ENCODE data around the gene BNC2.

The BNC2 gene

DNA sequence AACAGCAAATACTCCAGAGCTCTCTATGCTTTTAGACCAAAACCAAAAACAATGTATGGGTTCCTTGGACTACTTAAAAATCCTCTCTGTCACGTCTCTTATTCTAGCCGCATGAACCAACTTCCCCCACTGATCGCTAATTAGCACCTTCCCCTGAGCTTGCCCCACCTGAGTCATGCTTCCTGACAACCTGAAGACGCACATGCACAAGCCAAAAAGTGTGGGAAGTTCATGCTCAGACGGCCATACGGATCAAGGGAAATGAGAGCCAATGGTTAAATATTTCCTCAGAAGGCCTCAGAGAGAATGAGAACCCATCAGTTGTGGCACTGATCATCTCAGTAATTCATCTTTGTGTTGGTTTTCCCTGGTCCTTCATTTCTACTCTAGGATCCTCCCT is 199.7 kb downstream of the BNC2 start:
- ChIA-PET CTCF (no interaction called here), POLR2A (no interaction called here)
- no peak for TF ChIP-seq FOXM1 (IDR thresholded peaks at IDR 0.05; ENCODE audit: borderline replicate concordance)
- no peak for TF ChIP-seq TARDBP (IDR thresholded peaks at IDR 0.05)
- no peak for TF ChIP-seq SP1 (IDR thresholded peaks at IDR 0.05)
- TF ChIP-seq FOXK2 (IDR thresholded peaks at IDR 0.05), result no peak
- no peak for TF ChIP-seq HDGF (IDR thresholded peaks at IDR 0.05; ENCODE audit: borderline replicate concordance)
- no peak for TF ChIP-seq LEF1 (IDR thresholded peaks at IDR 0.05; ENCODE audit: borderline replicate concordance)
- no peak for TF ChIP-seq BHLHE40 (IDR thresholded peaks at IDR 0.05; ENCODE audit: borderline replicate concordance)
- TF ChIP-seq L3MBTL2 (conservative IDR thresholded peaks at IDR 0.05), result no peak
- TF ChIP-seq ELF4 (IDR thresholded peaks at IDR 0.05), result no peak
- TF ChIP-seq CTBP1 (IDR thresholded peaks at IDR 0.05; ENCODE audit: borderline replicate concordance), result no peak
- no peak for TF ChIP-seq SUZ12 (IDR thresholded peaks at IDR 0.05)
- no peak for TF ChIP-seq ZNF384 (IDR thresholded peaks at IDR 0.05)
- no peak for TF ChIP-seq ARNT (IDR thresholded peaks at IDR 0.05)
- TF ChIP-seq NFRKB (IDR thresholded peaks at IDR 0.05), result no peak
- no peak for TF ChIP-seq FOXA1 (IDR thresholded peaks at IDR 0.05)
- TF ChIP-seq, protein P1, sequence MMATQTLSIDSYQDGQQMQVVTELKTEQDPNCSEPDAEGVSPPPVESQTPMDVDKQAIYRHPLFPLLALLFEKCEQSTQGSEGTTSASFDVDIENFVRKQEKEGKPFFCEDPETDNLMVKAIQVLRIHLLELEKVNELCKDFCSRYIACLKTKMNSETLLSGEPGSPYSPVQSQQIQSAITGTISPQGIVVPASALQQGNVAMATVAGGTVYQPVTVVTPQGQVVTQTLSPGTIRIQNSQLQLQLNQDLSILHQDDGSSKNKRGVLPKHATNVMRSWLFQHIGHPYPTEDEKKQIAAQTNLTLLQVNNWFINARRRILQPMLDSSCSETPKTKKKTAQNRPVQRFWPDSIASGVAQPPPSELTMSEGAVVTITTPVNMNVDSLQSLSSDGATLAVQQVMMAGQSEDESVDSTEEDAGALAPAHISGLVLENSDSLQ (IDR thresholded peaks at IDR 0.05), result no peak
- no peak for DNase-seq (ENCODE audit: extremely low spot score)

DNA sequence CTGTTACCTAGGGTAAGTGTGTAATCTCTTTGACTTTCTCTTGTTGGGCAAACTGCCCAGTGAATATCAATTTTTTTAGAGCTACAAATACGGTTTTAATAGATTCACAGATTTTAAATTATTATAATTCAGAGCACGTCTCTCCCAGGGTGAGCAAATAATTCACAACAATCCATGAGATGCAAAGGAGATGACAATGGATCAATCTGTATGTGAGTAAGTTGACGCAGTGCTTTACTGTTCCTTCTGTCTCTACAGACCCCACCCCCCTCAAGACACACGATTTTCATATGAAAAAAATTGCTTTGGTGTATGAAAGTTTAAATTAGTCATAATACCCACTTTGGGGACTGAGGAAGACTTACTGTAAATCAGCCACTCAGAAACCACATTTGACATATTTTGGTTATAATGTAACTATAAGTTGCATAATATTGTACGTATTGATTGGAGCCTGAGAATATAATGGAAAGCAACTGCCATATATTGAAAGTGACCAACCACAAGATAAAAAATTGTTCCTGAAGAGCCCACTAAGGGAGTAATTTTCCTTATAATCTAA is 201.7 kb downstream of the BNC2 start:
- ChIA-PET POLR2A (no interaction called here), CTCF (no interaction called here)
- no peak for TF ChIP-seq FOXM1 (IDR thresholded peaks at IDR 0.05; ENCODE audit: borderline replicate concordance)
- DNase-seq (ENCODE audit: extremely low spot score), result no peak

- ChIA-PET POLR2A (no interaction called here), CTCF (no interaction called here)
- no peak for DNase-seq (ENCODE audit: extremely low spot score)
- TF ChIP-seq ARNT (IDR thresholded peaks at IDR 0.05) (no peak), FOXA1 (IDR thresholded peaks at IDR 0.05) (no peak), NFRKB (IDR thresholded peaks at IDR 0.05) (no peak), FOXK2 (IDR thresholded peaks at IDR 0.05) (no peak), FOXM1 (IDR thresholded peaks at IDR 0.05; ENCODE audit: borderline replicate concordance) (no peak), TARDBP (IDR thresholded peaks at IDR 0.05) (no peak), LEF1 (IDR thresholded peaks at IDR 0.05; ENCODE audit: borderline replicate concordance) (no peak), BHLHE40 (IDR thresholded peaks at IDR 0.05; ENCODE audit: borderline replicate concordance) (no peak), ZNF384 (IDR thresholded peaks at IDR 0.05) (no peak), HDGF (IDR thresholded peaks at IDR 0.05; ENCODE audit: borderline replicate concordance) (no peak), L3MBTL2 (conservative IDR thresholded peaks at IDR 0.05) (no peak), CTBP1 (IDR thresholded peaks at IDR 0.05; ENCODE audit: borderline replicate concordance) (no peak), ELF4 (IDR thresholded peaks at IDR 0.05) (no peak), SP1 (IDR thresholded peaks at IDR 0.05) (no peak)
- TF ChIP-seq, protein P1 (IDR thresholded peaks at IDR 0.05), result no peak
Measured at GRCh38 chr9:16664211-16664610, 206.3 kb downstream of the BNC2 start.

- no peak for DNase-seq (ENCODE audit: extremely low spot score)
- POLR2A ChIA-PET, result no interaction called here
- CTCF ChIA-PET, result no interaction called here
- TF ChIP-seq TARDBP (IDR thresholded peaks at IDR 0.05) (no peak), SP1 (IDR thresholded peaks at IDR 0.05) (no peak), ELF4 (IDR thresholded peaks at IDR 0.05) (no peak), L3MBTL2 (conservative IDR thresholded peaks at IDR 0.05) (no peak)
Measured at GRCh38 chr9:16661816-16662215, 208.7 kb downstream of the BNC2 start.

GRCh38 chr9:16659096-16659495 is 211.4 kb downstream of the BNC2 start:
- CTCF ChIA-PET, result no interaction called here
- POLR2A ChIA-PET, result no interaction called here
- TF ChIP-seq ARNT (IDR thresholded peaks at IDR 0.05) (no peak), FOXA1 (IDR thresholded peaks at IDR 0.05) (no peak), SUZ12 (IDR thresholded peaks at IDR 0.05) (no peak), SP1 (IDR thresholded peaks at IDR 0.05) (no peak), NFRKB (IDR thresholded peaks at IDR 0.05) (no peak), ZNF384 (IDR thresholded peaks at IDR 0.05) (no peak)
- TF ChIP-seq, protein P1 (IDR thresholded peaks at IDR 0.05), result no peak
- no peak for DNase-seq (ENCODE audit: extremely low spot score)

DNA sequence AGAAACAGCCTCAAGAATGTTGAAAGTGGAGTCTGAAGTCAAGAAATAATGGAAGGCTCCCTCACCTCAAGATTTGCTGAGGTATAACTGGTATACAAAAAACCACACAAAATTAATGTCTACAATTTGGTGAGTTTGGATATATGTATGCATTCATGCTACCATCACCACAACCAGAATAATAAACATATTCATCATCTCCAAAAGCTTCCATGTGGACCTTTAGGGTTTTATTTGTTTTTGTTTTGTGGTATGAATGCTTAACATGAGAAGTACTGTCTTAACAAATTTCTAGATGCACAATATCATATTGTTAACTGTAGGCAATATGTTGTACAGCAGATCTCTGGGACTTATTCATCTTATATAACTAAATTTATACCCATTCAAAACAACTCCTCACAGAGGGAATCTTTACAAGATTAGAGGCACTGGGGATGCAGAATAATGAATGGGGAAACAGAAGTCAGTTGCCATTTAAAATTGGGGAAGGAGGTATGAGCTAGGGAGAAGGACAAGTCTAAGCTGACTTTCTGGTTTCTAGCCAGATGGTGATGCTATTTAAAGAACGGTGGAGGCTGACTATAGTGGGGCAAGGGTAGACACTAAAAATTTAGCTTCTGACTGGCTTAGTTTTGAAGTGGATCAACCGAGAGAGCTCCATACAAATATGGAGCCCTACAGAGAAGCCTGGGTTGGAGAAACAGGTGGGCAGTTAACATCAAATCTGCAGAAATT is 213.9 kb downstream of the BNC2 start:
- ChIA-PET POLR2A (no interaction called here), CTCF (no interaction called here)
- DNase-seq (ENCODE audit: extremely low spot score), result no peak
- TF ChIP-seq FOXA1 (IDR thresholded peaks at IDR 0.05) (no peak), CTBP1 (IDR thresholded peaks at IDR 0.05; ENCODE audit: borderline replicate concordance) (no peak), TARDBP (IDR thresholded peaks at IDR 0.05) (no peak), ZNF384 (IDR thresholded peaks at IDR 0.05) (no peak), ELF4 (IDR thresholded peaks at IDR 0.05) (no peak), LEF1 (IDR thresholded peaks at IDR 0.05; ENCODE audit: borderline replicate concordance) (no peak), FOXM1 (IDR thresholded peaks at IDR 0.05; ENCODE audit: borderline replicate concordance) (no peak), FOXK2 (IDR thresholded peaks at IDR 0.05) (no peak), SUZ12 (IDR thresholded peaks at IDR 0.05) (no peak), SP1 (IDR thresholded peaks at IDR 0.05) (no peak), HDGF (IDR thresholded peaks at IDR 0.05; ENCODE audit: borderline replicate concordance) (no peak), ARNT (IDR thresholded peaks at IDR 0.05) (no peak), BHLHE40 (IDR thresholded peaks at IDR 0.05; ENCODE audit: borderline replicate concordance) (no peak)
